CD4-positive, alpha-beta T cell treated with Interferon alpha-2 for 1 hour (primary cell): ENCODE results near the gene ECHS1.
"Not testable (repeated sequence)": the region's sequence is repeated elsewhere in the genome, so short reads cannot be mapped to it uniquely, and the experiment has no call there.

Experiments used
- DNase-seq, 2 donors: peaks; one replicate each; pipeline ENCODE4 v3.0.0-alpha.2; 2020 to 2022

ECHS1 gene

DNA sequence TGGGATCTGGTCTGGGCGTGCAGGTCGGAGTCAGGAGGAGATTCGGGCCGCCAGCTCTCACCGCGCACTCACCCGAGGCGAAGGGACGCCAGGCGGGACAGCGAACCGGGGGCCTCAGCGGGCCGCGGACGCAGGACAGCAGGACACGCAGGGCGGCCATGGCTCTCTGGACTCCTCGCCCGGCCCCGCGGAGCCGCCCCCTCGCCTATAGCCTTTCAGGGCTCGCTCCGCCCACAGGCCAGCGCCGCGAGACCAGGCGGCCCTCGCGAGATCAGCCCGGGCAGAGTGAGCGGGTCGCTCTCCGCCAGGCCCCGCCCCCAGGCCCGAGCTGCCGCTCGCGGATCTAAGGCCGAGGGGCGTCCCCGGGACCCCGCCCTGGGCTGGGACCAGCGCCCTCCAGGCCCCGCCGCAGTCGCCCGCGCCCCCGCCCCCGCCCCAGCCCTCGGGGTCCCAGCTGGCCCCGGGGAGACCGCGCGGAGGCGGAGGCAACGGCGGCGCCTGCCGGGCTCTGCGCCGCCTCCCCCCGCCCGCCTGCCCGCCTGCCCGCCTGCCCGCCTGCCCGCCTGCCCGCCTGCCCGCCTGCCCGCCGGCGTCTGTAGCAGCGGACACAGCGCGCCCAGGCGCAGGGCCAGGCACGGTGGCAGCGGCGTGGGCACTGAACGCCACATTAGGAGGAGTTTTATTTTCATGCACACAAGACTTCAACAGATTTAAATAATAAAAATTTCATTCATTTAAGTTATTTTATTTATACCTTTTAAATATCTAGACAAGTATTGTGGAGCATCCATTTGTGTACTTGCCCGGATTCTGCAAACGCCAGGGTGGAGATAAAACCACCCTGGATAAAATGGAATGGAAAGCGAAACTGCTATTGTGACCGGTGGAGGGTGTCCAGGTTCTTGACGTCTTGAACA lies at the start of gene ECHS1:
ECHS1 (minus strand) TSS at position 181 of the 917 bp plus-strand sequence; CDS start at position 160, 21 bp downstream.
- peak; percentile 91 to 94 for DNase-seq

DNA sequence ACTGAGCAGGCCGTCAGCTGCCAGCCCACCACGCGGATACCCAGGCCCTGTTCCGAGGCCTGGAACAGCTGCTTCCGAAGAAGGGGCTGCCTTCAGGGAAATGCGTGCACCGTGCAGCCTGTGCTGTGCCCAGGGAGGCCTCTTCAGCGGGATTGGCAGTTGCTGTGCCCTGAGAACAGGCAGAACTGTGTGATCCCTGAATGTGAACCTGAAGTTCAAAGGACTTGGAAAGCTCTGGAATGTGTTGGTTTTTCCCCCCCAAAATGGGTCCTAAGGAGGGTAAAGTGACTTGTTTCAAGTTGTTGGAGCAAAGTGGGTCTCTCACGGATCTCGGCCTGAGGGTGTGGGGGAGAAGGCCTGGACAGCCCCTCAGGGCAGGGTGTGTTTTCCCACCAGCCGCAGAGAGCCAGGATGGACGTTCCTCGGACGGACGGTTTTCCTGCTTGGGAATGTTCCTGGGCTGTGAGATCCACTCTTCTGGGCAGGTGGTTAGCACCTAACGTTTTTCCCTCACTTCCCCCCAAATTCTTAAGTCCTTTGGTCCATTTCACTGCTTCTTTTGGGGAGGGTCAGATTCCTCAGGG lies 49.2 kb upstream of the ECHS1 start:
- no peak for DNase-seq

DNA sequence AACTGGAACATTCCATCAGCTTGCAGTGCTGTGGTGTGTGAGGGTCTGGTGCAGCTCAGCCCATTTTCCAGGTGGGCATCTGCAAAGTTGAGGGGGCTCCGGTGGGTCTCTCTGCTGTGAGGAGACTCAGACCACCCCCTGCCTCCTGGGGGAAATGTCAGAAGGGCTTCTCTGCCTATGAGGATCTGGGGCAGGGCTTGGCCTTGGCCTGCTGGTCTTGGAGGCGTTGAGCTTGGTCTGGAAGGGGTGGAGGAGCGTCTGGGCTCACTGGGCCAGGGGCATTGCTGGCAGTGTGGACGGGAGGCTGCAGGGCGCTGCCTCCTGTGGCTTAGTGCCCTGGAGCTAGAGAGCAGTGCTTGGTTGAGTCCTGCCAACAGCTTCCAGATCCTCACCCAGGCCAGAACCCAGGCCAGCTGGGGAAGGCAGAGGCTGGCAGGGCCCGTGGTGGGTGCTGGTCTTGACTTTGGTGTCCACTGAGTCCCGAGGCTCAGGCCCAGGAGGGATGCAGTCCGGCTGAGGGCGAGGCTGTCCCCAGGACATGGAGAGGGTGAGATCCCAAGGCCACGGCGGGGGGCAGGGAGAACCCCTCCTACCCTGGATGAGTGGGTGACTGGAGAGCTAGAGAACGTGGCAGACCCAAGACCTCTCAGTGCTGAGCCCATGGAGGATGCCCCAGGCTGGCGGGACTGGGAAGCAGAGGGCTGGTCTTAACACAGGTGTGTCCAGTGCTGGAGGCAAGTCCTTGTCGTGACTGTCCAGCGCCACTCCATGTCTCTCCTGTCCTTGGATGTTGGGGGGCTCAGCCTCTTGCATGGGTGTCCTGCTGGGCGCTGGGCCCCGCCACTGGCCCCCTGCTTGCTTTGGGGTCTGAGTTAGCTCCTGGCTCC lies 48.4 kb upstream of the ECHS1 start:
- DNase-seq, result no peak

DNA sequence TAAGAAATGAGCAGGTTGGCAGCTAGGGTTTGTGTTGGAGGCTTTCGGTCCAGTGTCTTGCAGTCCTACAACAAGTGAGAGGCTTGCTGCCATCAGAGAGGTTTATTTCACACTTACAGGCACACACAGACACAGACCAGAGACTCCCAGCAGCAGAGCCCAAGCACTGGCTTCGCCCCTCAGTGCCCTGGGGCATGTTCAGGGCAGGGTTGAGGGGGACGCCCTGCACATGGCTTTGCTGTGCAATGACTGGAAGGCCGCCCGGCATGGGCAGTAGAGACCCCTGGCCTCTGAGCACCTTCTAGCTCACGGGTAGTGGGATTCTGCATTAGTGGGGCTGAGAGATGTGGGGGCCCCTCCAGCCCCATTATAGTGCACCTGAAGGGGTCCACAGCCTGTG lies 47.4 kb upstream of the ECHS1 start:
- no peak for DNase-seq

DNA sequence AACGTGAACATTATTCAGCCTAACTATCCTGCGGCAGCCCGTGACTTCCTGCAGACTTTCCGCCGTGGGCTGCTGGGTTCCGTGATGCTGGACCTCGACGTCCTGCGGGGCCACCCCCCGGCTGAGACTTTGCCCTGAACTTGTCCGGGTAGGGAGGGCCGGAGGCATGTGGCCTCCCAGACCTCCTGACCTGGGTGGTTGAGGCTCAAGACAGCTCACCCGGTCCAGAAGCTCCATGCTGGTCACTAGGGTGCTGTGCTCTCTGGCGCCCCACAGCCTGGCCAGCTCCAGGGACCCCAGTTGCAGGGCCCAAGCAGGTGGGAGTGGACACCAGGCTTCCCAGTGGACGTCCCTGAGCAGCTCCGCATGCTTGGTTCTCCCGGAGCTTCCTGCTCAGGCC lies 46.9 kb upstream of the ECHS1 start:
- no peak for DNase-seq

DNA sequence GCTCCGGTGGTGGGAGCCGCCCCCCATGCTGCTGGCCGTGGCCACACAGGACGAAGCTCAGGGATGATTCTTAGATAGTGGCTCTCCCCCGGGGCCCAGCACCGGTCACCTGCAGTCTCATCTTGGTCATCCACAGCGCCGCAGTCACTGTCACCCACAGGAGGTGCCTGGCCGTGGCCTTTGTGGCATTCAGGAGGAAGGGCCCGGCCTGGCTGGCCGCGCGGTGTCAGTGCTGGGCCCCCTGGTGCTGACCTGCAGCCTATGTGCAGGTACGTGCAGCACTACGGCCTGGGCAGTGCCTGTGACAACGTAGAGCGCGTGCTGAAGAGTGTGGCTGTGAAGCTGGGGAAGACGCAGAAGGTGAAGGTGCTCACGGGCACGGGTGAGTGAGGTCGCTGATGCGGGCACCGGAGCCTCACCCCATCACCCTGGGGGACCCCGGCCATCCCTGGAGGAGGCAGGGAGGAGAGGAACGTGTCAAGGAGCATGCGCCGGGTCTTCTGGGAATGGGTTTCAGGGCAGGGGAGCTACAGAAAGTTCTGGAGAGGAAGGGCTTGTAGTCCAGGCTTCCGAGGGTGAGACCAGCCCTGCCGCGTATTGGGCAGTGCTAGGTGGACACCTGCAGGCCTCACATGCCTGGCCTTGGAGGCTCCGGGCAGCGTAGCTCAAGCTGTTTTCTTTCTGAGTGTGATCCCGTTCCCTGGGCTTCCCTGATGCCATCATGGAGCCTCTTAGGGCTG lies 46.2 kb upstream of the ECHS1 start:
- no peak for DNase-seq

DNA sequence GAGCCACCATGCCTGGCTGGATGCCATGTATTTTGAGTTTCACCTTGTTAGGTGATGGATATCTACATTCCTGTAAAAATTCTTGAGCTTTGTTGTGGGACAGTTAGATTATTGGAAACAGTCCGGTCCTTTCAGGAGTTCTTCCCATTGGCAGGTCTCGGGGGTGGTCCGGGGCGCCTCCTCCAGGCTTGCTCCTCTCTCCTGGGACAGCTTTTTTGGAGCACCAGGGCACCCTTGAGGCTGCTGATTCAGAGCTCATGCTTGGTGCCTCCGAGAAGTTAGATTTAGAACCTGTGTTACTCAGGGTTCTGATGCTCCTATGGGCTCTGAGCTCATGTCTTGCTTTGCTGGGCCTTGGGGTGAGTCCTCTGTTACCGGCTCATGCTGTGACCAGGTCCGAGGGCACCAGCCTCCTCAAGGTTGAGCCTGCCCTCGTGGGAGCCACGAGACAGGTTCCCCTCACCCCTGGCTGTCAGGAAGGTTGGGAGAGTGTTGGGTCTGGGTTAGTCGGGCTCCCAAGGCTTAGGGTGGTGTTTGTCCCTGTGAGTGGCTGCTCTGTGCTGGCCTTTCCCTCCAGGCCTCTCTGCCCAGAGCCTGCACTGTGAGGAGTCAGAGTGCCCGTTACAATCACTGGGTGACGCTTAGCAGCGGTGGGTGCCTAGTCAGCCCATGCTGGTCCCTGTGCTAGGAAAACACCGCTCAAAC lies 45.3 kb upstream of the ECHS1 start:
- no peak for DNase-seq

DNA sequence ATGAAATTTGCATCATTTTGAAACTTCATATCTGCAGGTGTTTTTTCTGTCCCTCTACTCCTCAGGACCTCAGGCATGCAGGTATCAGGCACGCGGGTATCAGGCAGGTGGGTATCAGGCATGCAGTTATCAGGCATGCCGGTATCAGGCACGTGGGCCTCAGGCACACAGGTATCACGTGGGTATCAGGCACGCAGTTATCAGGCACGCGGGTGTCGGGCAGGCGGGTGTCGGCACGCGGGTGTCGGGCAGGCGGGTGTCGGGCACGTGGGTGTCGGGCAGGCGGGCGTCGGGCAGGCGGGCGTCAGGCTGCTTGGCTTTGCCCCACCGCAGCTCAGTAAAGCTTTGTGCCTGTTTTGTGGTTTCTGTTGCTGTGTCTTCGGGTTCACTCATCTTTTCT lies 42.6 kb upstream of the ECHS1 start:
- no peak for DNase-seq

DNA sequence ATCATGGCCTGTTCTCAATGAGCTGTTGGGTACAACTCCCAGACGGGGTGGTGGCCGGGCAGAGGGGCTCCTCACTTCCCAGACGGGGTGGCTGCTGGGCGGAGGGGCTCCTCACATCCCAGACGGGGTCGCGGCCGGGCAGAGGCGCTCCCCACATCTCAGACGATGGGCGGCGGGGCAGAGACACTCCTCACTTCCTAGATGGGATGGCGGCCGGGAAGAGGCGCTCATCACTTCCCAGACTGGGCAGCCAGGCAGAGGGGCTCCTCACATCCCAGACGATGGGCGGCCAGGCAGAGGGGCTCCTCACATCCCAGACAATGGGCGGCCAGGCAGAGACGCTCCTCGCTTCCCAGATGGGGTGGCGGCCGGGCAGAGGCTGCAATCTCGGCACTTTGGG lies 41.2 kb upstream of the ECHS1 start:
- DNase-seq, result not testable (repeated sequence)

DNA sequence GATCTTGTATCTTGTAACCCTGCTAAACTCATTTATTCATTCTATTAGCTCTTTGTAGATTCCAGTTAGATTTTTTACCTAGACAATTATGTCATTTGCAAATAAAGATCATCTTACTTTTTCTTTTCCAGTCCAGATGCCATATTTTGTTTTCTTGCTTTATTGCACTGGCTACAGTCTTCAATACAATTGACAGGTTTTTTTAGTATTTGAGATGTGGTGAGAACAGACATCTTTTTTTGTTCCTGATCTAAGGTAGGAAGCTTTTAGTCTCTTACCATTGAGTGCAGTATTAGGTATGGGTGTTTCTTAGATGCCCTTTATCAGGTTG lies 39.2 kb upstream of the ECHS1 start:
- DNase-seq, result no peak

DNA sequence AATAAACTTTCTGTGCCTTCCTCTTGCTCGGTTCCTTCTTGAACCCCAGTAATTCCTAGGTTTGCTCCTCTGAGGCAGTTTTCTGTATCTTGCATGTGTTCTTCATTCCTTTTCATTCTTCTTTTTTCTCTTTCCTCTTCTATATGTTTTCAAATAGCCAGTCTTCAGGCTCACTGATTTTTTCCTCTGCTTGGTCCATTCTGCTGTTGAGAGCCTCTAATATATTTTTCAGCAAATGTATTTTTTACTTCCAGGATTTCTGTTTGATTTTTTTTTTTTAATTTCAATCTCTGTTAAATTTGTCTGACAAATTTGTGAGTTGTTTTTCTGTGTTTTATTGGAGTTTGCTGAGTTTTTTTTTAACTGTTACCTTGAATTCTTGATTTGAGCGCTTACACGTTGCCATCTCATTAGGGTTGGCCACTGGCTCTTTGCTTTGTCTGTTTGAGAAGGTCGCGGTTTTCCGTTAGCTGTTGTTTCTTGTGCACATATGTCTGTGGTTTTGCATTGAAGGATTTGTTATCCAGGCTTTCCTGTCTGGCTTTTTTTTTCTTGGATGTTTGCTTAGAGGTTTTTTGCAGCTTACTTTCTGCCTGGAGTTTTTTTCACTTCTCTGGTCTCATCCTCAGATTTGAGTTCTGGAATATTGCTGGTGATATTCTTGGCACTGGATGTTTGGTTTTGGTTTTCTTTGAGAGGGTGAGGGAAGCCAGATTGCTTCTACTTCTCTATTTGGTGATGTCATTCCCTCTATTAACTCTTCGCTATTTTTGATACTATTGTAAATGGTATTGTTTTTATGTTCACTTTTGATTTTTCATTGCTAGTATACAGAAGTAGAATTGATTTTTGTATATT lies 38.6 kb upstream of the ECHS1 start:
- DNase-seq, result no peak

DNA sequence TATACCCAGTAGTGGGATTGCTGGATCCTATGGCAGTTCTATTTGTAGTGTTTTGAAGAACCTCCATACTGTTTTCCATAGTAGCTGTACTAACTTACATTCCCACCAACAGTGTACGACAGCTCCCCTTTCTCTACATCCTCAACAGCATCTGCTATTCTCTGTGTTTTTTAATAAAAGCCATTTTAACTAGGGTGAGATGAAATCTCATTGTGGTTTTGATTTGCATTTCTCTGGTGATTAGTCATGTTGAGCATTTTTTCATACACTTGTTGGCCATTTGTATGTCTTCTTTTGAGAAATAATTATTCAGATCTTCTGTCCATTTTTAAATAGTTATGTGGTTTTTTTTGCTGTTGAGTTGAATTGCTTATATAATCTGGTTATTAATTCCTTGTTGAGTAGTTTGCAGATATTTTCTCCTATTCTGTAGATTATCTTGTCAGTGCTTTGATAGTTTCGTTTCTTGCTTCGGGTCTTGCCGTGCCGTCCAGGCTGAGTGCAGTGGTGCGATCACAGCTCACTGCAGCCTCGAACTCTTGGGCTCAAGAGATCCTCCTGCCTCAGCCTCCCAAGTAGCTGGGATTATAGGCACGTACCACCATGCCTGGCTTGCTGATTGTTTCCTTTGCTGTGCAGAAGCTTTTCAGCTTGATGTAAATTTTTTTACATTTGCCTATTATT lies 32.8 kb upstream of the ECHS1 start:
- no peak for DNase-seq

DNA sequence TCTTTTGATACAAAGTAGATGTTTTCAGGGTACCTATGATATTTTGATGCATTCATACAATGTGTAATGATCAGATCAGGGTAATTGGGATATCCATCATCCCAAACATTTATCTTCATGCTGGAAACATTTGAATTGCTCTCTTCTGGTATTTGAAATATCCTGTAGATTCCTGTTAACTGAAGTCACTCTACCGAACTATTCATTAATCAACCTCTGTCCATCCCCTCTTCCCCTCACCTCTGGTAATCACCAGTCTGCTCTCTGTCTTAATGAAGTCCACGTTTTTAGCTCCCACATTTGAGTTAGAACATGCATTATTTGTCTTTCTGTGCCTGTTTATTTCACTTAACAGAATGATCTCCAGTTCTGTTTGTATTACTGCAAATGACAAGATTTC lies 32.1 kb upstream of the ECHS1 start:
- DNase-seq, result no peak

DNA sequence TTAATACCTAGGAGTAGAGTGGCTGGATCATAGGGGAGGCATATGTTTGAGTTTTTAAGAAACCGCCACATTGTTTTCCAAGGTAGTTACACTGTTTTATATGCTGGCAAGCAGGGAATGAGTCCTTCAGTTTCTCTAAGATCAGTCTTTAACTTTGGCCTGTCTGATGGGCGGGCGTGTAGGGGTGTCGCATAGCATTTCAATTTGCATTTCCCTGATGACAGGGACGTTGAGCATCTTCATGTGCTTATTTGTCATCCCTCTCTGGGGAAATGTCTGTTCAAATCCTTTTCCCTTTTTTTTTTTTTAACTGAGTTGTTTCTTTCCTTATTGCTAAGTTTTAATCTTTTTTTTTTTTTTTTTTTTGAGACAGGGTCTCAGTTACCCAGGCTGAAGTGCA lies 30.6 kb upstream of the ECHS1 start:
- no peak for DNase-seq

DNA sequence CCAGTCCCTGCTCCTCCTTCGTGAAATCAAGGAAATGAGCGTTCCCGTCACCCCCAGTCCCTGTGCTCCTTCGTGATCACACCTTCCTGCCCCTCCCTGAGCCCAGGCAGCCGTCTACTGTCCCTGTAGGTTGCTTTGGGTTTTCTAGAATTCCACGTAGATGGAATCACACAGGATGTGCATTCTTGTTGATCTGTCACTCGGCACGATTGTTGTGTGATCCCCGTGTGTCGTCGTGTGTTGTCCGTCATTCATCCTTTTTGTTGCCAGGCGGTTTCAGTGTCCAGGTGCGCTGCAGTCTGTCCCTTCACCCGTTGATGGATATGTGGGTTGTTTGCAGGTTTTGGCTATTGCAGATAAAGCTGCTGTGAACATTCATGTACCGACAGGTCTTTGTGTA lies 30.2 kb upstream of the ECHS1 start:
- DNase-seq, result no peak

DNA sequence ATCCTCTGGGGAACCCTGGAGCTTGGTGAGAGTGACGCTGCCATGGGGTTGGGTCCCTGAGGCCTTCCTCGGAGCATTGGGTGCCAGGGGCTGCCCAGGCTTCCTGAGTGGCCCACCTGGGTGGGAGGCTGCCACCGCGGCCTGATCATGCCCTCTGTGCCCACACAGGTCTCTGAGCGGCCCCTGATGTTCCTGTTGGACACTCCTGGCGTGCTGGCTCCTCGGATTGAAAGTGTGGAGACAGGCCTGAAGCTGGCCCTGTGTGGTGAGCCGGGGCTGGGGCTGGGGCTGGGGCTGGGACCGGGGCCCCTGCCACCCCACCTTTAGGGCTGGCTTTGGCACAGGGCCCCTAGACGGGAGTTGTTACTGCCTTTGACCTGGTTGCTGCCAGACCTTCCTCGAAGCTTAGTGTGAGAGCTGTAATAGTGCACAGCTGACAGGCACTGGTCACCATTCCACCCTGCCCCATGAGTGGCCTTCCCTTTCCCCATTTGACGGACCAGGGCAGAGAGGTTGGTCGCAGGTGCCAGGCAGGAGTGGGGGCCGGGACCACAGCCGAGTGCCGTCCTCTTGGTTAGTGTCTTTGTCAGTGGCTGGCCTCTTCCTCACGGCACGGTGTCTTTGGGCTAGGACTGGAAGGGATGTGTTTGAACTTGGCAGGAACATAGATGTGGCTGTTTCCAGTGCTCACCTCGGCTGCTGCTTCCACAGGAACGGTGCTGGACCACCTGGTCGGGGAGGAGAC lies 29.0 kb upstream of the ECHS1 start:
- DNase-seq, result no peak

DNA sequence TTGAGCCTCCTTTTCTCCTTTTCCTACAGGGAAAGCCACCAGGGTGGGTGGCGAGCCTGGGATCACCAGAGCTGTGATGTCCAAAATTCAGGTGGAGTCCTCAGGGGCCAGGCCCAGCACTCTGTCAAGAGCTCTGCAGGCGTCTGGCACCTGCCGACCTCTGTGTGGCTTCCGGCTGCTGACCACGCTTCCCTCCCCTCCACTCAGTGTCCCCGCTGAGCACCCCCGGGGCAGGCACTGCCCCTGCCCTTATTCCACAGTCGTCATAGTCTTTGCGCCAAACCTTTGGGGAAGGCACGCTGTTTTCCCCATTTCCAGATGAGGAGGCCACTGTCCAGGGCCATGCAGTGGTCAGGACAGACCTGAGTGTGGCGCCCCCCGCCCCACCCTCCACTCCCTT lies 28.3 kb upstream of the ECHS1 start:
- DNase-seq, result no peak

DNA sequence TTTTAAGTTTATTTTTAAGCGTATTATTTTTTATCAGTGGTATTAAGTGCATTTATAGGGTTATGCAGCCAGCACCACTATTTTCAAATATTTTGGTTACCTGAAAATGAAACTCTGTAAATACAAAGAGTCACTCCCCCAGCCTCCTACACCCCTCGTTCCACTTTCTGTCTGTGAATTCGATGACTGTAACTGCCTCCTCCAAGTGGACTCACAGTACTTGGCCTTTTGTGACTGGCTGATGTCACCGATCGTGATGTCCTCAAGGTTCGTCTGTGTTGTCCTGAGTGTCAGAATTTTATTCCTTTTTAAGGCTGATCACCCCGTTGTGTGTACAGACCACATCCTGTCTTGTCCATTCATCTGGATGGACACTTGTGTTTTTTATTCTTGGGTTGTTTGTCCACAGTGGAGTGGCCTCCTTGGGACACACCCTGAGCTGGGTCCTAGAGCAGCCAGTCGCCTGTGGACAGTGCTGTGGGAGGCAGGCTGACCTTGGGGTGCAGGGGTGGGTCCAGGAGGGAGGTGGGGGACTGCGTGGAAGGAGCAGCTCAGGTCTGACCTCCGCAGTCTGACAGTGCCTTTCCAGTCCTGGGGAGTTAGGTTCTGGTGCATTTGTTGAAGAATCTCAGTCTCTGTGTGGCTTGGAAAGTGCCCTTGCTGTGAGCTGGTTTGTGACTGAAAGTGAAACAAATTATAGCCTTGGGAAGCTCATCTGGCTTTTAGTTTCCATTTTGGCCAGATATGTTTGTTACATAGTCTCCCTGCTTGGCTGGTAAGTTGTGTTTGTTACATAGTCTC lies 27.7 kb upstream of the ECHS1 start:
- peak in 1 of 2 donors; percentile 24 for DNase-seq

DNA sequence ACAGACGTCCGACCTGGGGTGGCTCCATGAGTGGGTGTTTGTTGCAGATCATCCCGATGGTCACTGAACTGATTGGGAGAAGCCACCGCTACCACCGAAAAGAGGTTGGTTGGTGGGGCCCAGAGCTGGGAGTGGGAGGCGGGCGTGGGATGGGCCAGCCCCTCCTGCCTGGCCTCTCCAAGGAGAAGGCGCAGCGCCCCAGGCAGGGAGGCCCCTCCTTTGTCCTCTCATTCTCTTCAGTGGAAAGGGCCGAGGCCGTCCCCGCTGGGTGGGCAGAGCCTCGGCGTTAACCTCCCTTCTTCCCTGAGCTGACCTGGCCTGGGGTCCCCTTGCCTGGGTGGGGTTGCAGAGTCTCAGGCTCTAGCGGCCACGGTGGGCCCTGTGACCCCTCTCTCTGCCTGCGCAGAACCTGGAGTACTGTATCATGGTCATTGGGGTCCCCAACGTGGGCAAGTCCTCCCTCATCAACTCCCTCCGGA lies 26.0 kb upstream of the ECHS1 start:
- DNase-seq, result no peak
